ENCODE results near the gene EDEM3. TPM values are rescaled to one million over a fixed set of nuclear protein-coding genes. Genes with fewer than 3 reads are reported as not detected.

EDEM3 gene
- total and polyA plus RNA-seq, 2 of the 8 experiments (the other 6 are each of a cell fraction or from before 2014, with no cell fraction given): 1.6 to 14.0 TPM

GRCh38 chr1:184775329-184775728 is 20.7 kb upstream of the EDEM3 start:
- no peak overlapping the region for H3K9ac ChIP-seq (replicated peaks in 1 of 4; ENCODE audit: extremely low read depth in 1 of 4, low read depth in 3 of 4, low read length in 3 of 4)
- no peak overlapping the region for H2BK20ac ChIP-seq (ENCODE audit: low read length)
- no peaks in the 10 kb centered on the region for H3K79me2 ChIP-seq (ENCODE audit: control insufficient read depth in 1 of 2, insufficient read depth in 2 of 2, low read length in 2 of 2)
- H2BK12ac ChIP-seq (ENCODE audit: low read depth, low read length): no peak overlapping the region
- H3K79me1 ChIP-seq (ENCODE audit: low read depth, low read length): no peaks in the 10 kb centered on the region
- no peak overlapping the region for H3K4me2 ChIP-seq (ENCODE audit: insufficient read depth in 1 of 2, low read depth in 2 of 2, low read length in 2 of 2)
- no peak overlapping the region for H2BK120ac ChIP-seq (replicated peaks; ENCODE audit: low read depth, low read length)
- no peaks in the 10 kb centered on the region for H4K20me1 ChIP-seq (replicated peaks in 1 of 2; ENCODE audit: control insufficient read depth in 1 of 2, insufficient read depth in 2 of 2, low read length in 2 of 2)
- H3K4ac ChIP-seq (replicated peaks; ENCODE audit: insufficient read length, low read depth, low read length): no peak overlapping the region
- no peaks in the 10 kb centered on the region for H3K27me3 ChIP-seq (replicated peaks in 1 of 4; ENCODE audit: control insufficient read depth in 3 of 4, extremely low read depth in 1 of 4, insufficient read depth in 3 of 4, low read length in 3 of 4)
- H3K27ac ChIP-seq (ENCODE audit: low read depth, low read length): no peak overlapping the region
- H2AFZ ChIP-seq (ENCODE audit: low read length): no peak overlapping the region
- no peak overlapping the region for H2AK5ac ChIP-seq (ENCODE audit: low read depth, low read length)
- no peaks in the 10 kb centered on the region for H3K23me2 ChIP-seq (ENCODE audit: low read depth, low read length)
- H2BK15ac ChIP-seq (ENCODE audit: low read length): no peak overlapping the region
- ChIA-PET POLR2A (ENCODE audit: partially characterized antibody) (no interaction called here), CTCF (ENCODE audit: partially characterized antibody) (interaction anchor here (1.3 kb wide), 1 partner anchor 84 kb away, joined by 3 read pairs; no protein-coding TSS in a partner anchor)
- no peak for DNase-seq (ENCODE audit: low read depth in 1 of 2, low spot score in 2 of 2)
- TF ChIP-seq KDM5A (IDR thresholded peaks at IDR 0.05; ENCODE audit: low read length) (no peak), SUZ12 (IDR thresholded peaks at IDR 0.05; ENCODE audit: low read length) (no peak), SP2 (IDR thresholded peaks at IDR 0.05; ENCODE audit: low read length) (no peak), CTBP2 (IDR thresholded peaks at IDR 0.05; ENCODE audit: borderline replicate concordance, insufficient read depth, insufficient read length, low read length) (no peak), BACH1 (IDR thresholded peaks at IDR 0.05; ENCODE audit: low read length) (no peak), EP300 (IDR thresholded peaks at IDR 0.05; ENCODE audit: borderline replicate concordance in 1 of 2, low read depth in 2 of 2, low read length in 2 of 2) (no peak), RBBP5 (IDR thresholded peaks at IDR 0.05; ENCODE audit: borderline replicate concordance, low read depth, low read length) (no peak), POLR2AphosphoS5 (IDR thresholded peaks at IDR 0.05; ENCODE audit: low read depth, low read length) (no peak), EGR1 (IDR thresholded peaks at IDR 0.05; ENCODE audit: borderline replicate concordance, low read depth, low read length) (no peak), SP1 (IDR thresholded peaks at IDR 0.05; ENCODE audit: low read depth, low read length) (no peak), RNF2 (IDR thresholded peaks at IDR 0.05; ENCODE audit: borderline replicate concordance, low read depth, low read length, missing control alignments, poor library complexity, severe bottlenecking) (no peak), ZNF274 (IDR thresholded peaks at IDR 0.05; ENCODE audit: borderline replicate concordance, extremely low read depth, low read length) (no peak)
- no peak overlapping the region for H4K5ac ChIP-seq (ENCODE audit: insufficient read length, low read depth, low read length)
- no peak overlapping the region for H4K8ac ChIP-seq (ENCODE audit: extremely low read depth, insufficient read depth, low read length)
- no peak overlapping the region for H3K4me3 ChIP-seq (ENCODE audit: extremely low read depth in 1 of 4, insufficient read depth in 2 of 4, low read depth in 3 of 4, low read length in 4 of 4)
- H4K91ac ChIP-seq (replicated peaks; ENCODE audit: insufficient read length, low read length): no peak overlapping the region
- no peak overlapping the region for H3K23ac ChIP-seq (ENCODE audit: insufficient read length)
- no peak for FAIRE-seq
- H3K9me3 ChIP-seq (ENCODE audit: insufficient read depth in 2 of 2, low read depth in 1 of 2, low read length in 1 of 2): no peaks in the 10 kb centered on the region
- no peak overlapping the region for H3K56ac ChIP-seq (replicated peaks; ENCODE audit: insufficient read length, low read depth, low read length)
- H3K14ac ChIP-seq (ENCODE audit: insufficient read length): no peak overlapping the region
- no peak overlapping the region for H3K18ac ChIP-seq (ENCODE audit: extremely low read depth, low read length)
- no peak overlapping the region for H2BK5ac ChIP-seq (ENCODE audit: low read depth, low read length)
- no peaks in the 10 kb centered on the region for H3K4me1 ChIP-seq (replicated peaks in 1 of 4; ENCODE audit: control insufficient read depth in 3 of 4, insufficient read depth in 4 of 4, low read length in 3 of 4)
- no peaks in the 10 kb centered on the region for H3K36me3 ChIP-seq (ENCODE audit: control insufficient read depth in 2 of 4, insufficient read depth in 4 of 4, low read length in 3 of 4)

All from H1 (cell line).